HCT116 (cell line): ENCODE results near the gene CYB5R3. TPM values are rescaled to one million over a fixed set of nuclear protein-coding genes. Genes with fewer than 3 reads are reported as not detected.

Experiments
- ATAC-seq: fragments of 200-7000 bp; cut with Tn5 transposase; 2 replicates; pipeline ENCODE4 v1.9.1; 2020; ENCODE audit warnings: mild to moderate bottlenecking, moderate library complexity
- BruUV-seq: library from RNA; stranded (reverse); fragments of 400-500 nt; replicated peaks from 2 replicates; lab custom pipeline; 2021; lab: Mats Ljungman, UMichigan
- CTCF ChIA-PET: fragments of 300-600 bp; sonication (Branson Sonifier 250); formaldehyde crosslinking; loops from one replicate; lab custom pipeline; 2021; ENCODE audit warnings: antibody characterized with exemption; lab: Charles Lee
- POLR2A ChIA-PET: fragments of 300-600, 350-600 bp; sonication (Branson Sonifier 250); formaldehyde crosslinking; loops from one replicate; lab custom pipeline; 2021; ENCODE audit warnings: antibody characterized with exemption; lab: Charles Lee
- RAD21 ChIA-PET, 2 experiments: fragments of 300-600 bp; sonication (Branson Sonifier 250); formaldehyde crosslinking; loops; one replicate each; lab custom pipeline; 2023; ENCODE audit warnings: low total read pairs in 2 of 2; ENCODE audit not compliant: uncharacterized antibody in 2 of 2, unreplicated experiment in 2 of 2, low non-redundant PET in 1 of 2; lab: Charles Lee
- DNase-seq: peaks from one replicate; pipeline ENCODE4 v3.0.0-alpha.2; 2010; ENCODE audit warnings: low read depth, low spot score
- H2AFZ ChIP-seq: fragments of 200-600 bp; shearing (Covaris generic), sonication (generic); 2 replicates; pipeline ENCODE4 v1.6.1; 2017; ENCODE audit warnings: low read depth, mixed run types, mixed read lengths, antibody characterized with exemption, low read length; ENCODE audit not compliant: poor library complexity, severe bottlenecking
- H3K27ac ChIP-seq: 2 replicates; pipeline ENCODE4 v1.5.1; 2012; ENCODE audit warnings: low read depth, low read length
- H3K27me3 ChIP-seq: fragments of 200-600 bp; sonication (generic); 2 replicates; pipeline ENCODE4 v1.6.1; 2016; ENCODE audit warnings: mixed run types, low read length, mixed read lengths; ENCODE audit not compliant: insufficient read depth
- H3K36me3 ChIP-seq, 2 experiments: fragments of 200-500 bp in 1 of 2; fragments of 200-600 bp in 1 of 2; sonication (Bioruptor generic) in 1 of 2; sonication (generic) in 1 of 2; 2 replicates each; pipeline versions ENCODE4 v1.5.1 to v1.6.1; 2014 to 2016; ENCODE audit warnings: low read length in 2 of 2, inconsistent platforms in 1 of 2, mixed read lengths in 1 of 2, mixed run types in 1 of 2; ENCODE audit not compliant: insufficient read depth in 2 of 2, control insufficient read depth in 1 of 2
- H3K4me1 ChIP-seq, 2 experiments: fragments of 200-600 bp in 1 of 2; sonication (generic) in 1 of 2; 2 replicates each; pipeline versions ENCODE4 v1.5.1 to v1.6.1; 2012 to 2017; ENCODE audit warnings: low read length in 2 of 2, inconsistent platforms in 1 of 2, mild to moderate bottlenecking in 1 of 2, mixed read lengths in 1 of 2, mixed run types in 1 of 2, moderate library complexity in 1 of 2; ENCODE audit not compliant: insufficient read depth in 2 of 2, control insufficient read depth in 1 of 2
- H3K4me2 ChIP-seq: fragments of 200-600 bp; sonication (generic); 2 replicates; pipeline ENCODE4 v1.6.1; 2017; ENCODE audit warnings: mixed run types, low read length, mixed read lengths
- H3K4me3 ChIP-seq, 2 experiments: fragments of 200-600 bp in 1 of 2; sonication (generic) in 1 of 2; replicated peaks in 1 of 2; 2 replicates each; pipeline ENCODE4 v1.5.1; 2011 to 2016; ENCODE audit warnings: low read length in 2 of 2, control low read depth in 1 of 2, low read depth in 1 of 2, mild to moderate bottlenecking in 1 of 2, mixed read lengths in 1 of 2, mixed run types in 1 of 2
- H3K79me2 ChIP-seq: fragments of 200-600 bp; sonication (generic); 2 replicates; pipeline ENCODE4 v1.6.1; 2017; ENCODE audit warnings: mild to moderate bottlenecking, mixed run types, low read length, moderate library complexity, mixed read lengths; ENCODE audit not compliant: insufficient read depth
- H3K9ac ChIP-seq: fragments of 200-600 bp; sonication (generic); 2 replicates; pipeline ENCODE4 v1.6.1; 2016; ENCODE audit warnings: low read length, mixed read lengths
- H3K9me2 ChIP-seq: fragments of 200-600 bp; sonication (generic), shearing (Covaris generic); 2 replicates; pipeline ENCODE4 v1.6.1; 2017; ENCODE audit warnings: mixed run types, mild to moderate bottlenecking, moderate library complexity; ENCODE audit not compliant: insufficient read depth
- H3K9me3 ChIP-seq, 2 experiments: fragments of 200-500 bp in 1 of 2; fragments of 200-600 bp in 1 of 2; sonication (Bioruptor generic) in 1 of 2; sonication (generic) in 1 of 2; 2 replicates each; pipeline ENCODE4 v1.6.1; 2014 to 2017; ENCODE audit warnings: low read length in 2 of 2, mixed read lengths in 2 of 2, inconsistent platforms in 1 of 2, low read depth in 1 of 2, mild to moderate bottlenecking in 1 of 2, mixed run types in 1 of 2, moderate library complexity in 1 of 2; ENCODE audit not compliant: control insufficient read depth in 1 of 2, insufficient read depth in 1 of 2
- H4K20me1 ChIP-seq: fragments of 200-600 bp; sonication (generic), shearing (Covaris generic); 2 replicates; pipeline ENCODE4 v1.6.1; 2017; ENCODE audit warnings: mixed run types, mild to moderate bottlenecking, moderate library complexity; ENCODE audit not compliant: insufficient read depth
- POLR2A ChIP-seq: IDR thresholded peaks from 2 replicates; pipeline ENCODE4 v1.7.0; 2011; ENCODE audit warnings: borderline replicate concordance; ENCODE audit not compliant: insufficient read depth, insufficient read length; ENCODE audit errors: extremely low read depth
- POLR2AphosphoS5 ChIP-seq: IDR thresholded peaks from 2 replicates; pipeline ENCODE4 v1.6.1; 2011; ENCODE audit warnings: mild to moderate bottlenecking, low read depth, low read length, moderate library complexity
- RAD21 ChIP-seq: IDR thresholded peaks from 2 replicates; pipeline ENCODE4 v1.6.1; 2012; ENCODE audit warnings: low read depth, mild to moderate bottlenecking
- SIN3A ChIP-seq: IDR thresholded peaks from 2 replicates; pipeline ENCODE4 v1.6.1; 2012; ENCODE audit warnings: low read depth
- TCF7L2 ChIP-seq: IDR thresholded peaks from 2 replicates; pipeline ENCODE4 v1.7.0; 2011; ENCODE audit warnings: borderline replicate concordance, inconsistent platforms; ENCODE audit not compliant: insufficient read depth, insufficient read length; ENCODE audit errors: extremely low read depth
- YY1 ChIP-seq: IDR thresholded peaks from 2 replicates; pipeline ENCODE4 v1.6.1; 2011; ENCODE audit warnings: low read length, low read depth, moderate library complexity, mild to moderate bottlenecking; ENCODE audit not compliant: insufficient replicate concordance; ENCODE audit errors: extremely low read depth
- ZNF274 ChIP-seq: fragments of 200-500 bp; sonication (Bioruptor generic); IDR thresholded peaks from 2 replicates; pipeline ENCODE4 v1.6.1; 2014; ENCODE audit warnings: mild to moderate bottlenecking, low read depth, low read length, inconsistent platforms
- intact Hi-C: fragments of 100-400 bp; cut with micrococcal nuclease; formaldehyde crosslinking; loops from 2 replicates; pipeline ENCODE4 v1.10.0; 2022
- total RNA-seq: library from RNA; stranded (reverse); gene quantifications from one replicate; pipeline ENCODE4 v1.2.1, GENCODE V29; 2021; ENCODE audit not compliant: unreplicated experiment
- TF ChIP-seq, protein P1 (sequence below): IDR thresholded peaks from 2 replicates; pipeline ENCODE4 v1.6.1; 2012
- TF ChIP-seq, protein P2 (sequence below): IDR thresholded peaks from 2 replicates; pipeline ENCODE4 v1.6.1; 2012; ENCODE audit warnings: low read depth

The CYB5R3 gene
- total RNA-seq, 1 experiment from 2014 or later, result 127 TPM

DNA sequence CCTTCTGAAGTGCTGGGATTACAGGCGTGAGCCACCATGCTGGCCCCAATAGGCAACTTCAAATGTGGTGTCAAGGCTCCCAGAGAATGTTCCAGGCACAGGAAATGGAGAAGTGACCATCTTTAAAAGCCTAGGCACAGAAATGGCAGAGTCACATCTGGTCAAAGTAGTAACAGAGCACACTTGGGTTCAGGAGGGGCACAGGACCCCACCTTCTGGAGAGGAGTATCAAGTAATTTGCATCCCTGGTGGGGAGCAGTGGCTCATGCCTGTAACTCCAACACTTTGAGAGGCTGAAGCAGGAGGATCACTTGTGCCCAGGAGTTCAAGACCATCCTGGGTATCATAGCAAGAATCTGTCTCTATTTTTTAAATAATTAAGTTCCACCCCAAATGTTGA is 66.2 kb downstream of the CYB5R3 start:
- POLR2A ChIA-PET, result interaction anchor here (2.6 kb wide), 1 partner anchor 32 kb away, joined by 16 read pairs; the partner anchor contains the start of gene POLDIP3
- no peaks in the 10 kb centered on the region for H4K20me1 ChIP-seq
- H3K9me2 ChIP-seq, result no peaks in the 10 kb centered on the region

DNA sequence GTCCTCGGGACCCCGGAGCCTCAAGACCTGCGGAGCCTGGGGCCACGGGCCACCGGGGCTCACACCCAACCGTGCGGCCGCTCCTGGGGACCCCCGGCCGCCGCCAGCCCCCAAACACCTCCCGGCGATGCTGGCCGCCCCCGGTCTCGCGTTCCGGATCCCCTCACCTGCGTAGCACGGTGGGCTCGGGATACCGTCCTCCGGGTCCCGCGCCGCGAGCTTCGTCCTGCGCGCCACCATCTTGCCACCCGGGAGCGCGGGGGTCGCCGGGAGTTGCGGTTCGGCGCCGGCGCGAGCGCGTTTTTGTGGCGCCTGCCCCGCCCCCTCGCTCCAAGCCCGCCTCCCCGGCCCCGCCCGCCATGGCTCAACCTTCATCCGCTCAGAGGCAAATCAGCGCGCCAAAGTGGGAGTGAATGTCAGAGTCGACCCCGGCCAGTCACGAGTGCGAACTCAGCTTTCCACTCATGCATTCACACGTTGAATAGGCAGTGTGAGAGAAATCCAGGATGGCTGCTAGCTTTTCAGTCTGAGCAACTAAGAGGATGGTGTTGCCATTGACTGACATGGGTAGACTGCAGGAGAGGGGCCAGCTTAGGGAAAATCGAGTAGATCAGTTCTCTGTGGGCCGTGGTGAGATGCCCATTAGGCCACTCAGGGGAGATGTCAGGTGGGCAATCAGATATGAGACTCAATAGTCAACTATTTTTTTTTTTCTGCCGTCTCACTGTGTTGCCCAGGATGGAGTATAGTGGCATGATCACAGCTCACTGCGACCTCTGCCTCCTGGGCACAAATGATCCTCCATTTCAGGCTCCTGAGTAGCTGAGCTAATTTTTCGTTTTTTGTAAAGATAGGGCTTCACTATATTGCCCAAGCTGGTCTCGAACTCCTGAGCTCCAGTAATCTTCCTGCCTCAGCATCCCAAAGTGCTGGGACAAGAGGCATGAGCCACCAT is 67.2 kb downstream of the CYB5R3 start:
- Histone ChIP-seq H3K4me3 (peak overlapping the region; percentile 53 to 68), H3K27me3 (no peaks in the 10 kb centered on the region), H3K27ac (peak overlapping the region; percentile 75), H3K4me1 (peaks cover 3 to 10% of the 10 kb centered on the region in 2 experiments), H3K79me2 (peaks cover 40% of the 10 kb centered on the region), H3K9me2 (no peaks in the 10 kb centered on the region), H3K4me2 (peak overlapping the region; percentile 64), H4K20me1 (no peaks in the 10 kb centered on the region), H3K36me3 (peaks cover 33 to 49% of the 10 kb centered on the region in 2 experiments; a peak in 3 of 4 replicates), H2AFZ (no peak overlapping the region), H3K9ac (peak overlapping the region; percentile 89), H3K9me3 (no peaks in the 10 kb centered on the region)
- DNase-seq (peak; percentile 21), ATAC-seq (peak; percentile 87)
- RAD21 ChIA-PET, result no interaction called here
- TF ChIP-seq, protein P1, sequence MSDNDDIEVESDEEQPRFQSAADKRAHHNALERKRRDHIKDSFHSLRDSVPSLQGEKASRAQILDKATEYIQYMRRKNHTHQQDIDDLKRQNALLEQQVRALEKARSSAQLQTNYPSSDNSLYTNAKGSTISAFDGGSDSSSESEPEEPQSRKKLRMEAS, result no peak
- no peak for TF ChIP-seq RAD21
- TF ChIP-seq, protein P2, sequence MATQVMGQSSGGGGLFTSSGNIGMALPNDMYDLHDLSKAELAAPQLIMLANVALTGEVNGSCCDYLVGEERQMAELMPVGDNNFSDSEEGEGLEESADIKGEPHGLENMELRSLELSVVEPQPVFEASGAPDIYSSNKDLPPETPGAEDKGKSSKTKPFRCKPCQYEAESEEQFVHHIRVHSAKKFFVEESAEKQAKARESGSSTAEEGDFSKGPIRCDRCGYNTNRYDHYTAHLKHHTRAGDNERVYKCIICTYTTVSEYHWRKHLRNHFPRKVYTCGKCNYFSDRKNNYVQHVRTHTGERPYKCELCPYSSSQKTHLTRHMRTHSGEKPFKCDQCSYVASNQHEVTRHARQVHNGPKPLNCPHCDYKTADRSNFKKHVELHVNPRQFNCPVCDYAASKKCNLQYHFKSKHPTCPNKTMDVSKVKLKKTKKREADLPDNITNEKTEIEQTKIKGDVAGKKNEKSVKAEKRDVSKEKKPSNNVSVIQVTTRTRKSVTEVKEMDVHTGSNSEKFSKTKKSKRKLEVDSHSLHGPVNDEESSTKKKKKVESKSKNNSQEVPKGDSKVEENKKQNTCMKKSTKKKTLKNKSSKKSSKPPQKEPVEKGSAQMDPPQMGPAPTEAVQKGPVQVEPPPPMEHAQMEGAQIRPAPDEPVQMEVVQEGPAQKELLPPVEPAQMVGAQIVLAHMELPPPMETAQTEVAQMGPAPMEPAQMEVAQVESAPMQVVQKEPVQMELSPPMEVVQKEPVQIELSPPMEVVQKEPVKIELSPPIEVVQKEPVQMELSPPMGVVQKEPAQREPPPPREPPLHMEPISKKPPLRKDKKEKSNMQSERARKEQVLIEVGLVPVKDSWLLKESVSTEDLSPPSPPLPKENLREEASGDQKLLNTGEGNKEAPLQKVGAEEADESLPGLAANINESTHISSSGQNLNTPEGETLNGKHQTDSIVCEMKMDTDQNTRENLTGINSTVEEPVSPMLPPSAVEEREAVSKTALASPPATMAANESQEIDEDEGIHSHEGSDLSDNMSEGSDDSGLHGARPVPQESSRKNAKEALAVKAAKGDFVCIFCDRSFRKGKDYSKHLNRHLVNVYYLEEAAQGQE, result no peak
- peak; percentile 65 for TF ChIP-seq POLR2A
- TF ChIP-seq SIN3A, result peak; percentile 36; the same call in 1 of the 2 replicates
- no peak for TF ChIP-seq ZNF274
- TF ChIP-seq POLR2AphosphoS5, result peak; percentile 89
- peak; percentile 92 for TF ChIP-seq YY1
- no peak for TF ChIP-seq TCF7L2
- no TSS peak for BruUV-seq
- intact Hi-C loops, result no loop called here
- POLR2A ChIA-PET, result interaction anchor here (1.3 to 2.6 kb wide), 2 partner anchors 14 to 33 kb away, joined by 6 to 16 read pairs; partner anchors contain the start of gene POLDIP3
- CTCF ChIA-PET, result interaction anchor here (1.0 kb wide), 1 partner anchor 20 kb away, joined by 3 read pairs; no protein-coding TSS in a partner anchor

More for the DNA sequence above, 66.2 kb downstream of the CYB5R3 start:
- no TSS peak for BruUV-seq
- intact Hi-C loops, result no loop called here
- Histone ChIP-seq H3K27me3 (no peaks in the 10 kb centered on the region), H3K9ac (no peak overlapping the region), H2AFZ (no peak overlapping the region), H3K79me2 (peaks cover 39% of the 10 kb centered on the region), H3K4me2 (no peak overlapping the region), H3K9me3 (no peaks in the 10 kb centered on the region), H3K36me3 (peaks cover 38 to 54% of the 10 kb centered on the region in 2 experiments; a peak in 3 of 4 replicates), H3K4me3 (no peak overlapping the region), H3K4me1 (peaks cover 3 to 10% of the 10 kb centered on the region in 2 experiments), H3K27ac (no peak overlapping the region)
- RAD21 ChIA-PET, result no interaction called here
- CTCF ChIA-PET, result interaction anchor here (1.0 kb wide), 1 partner anchor 21 kb away, joined by 3 read pairs; no protein-coding TSS in a partner anchor
- no peak for TF ChIP-seq YY1
- TF ChIP-seq POLR2AphosphoS5, result no peak
- ATAC-seq (no peak), DNase-seq (no peak)
